Type B pancreatic cell (in vitro differentiated cells): Measurements from ENCODE around the gene DOK1. TPM values are rescaled to one million over a fixed set of nuclear protein-coding genes. Genes with fewer than 3 reads are reported as not detected.

Experiments used
- DNase-seq: peaks from one replicate; pipeline ENCODE4 v3.0.0; 2021; ENCODE audit warnings: mixed read lengths; ENCODE audit not compliant: unreplicated experiment; ENCODE audit errors: extremely low spot score
- H3K27ac Mint-ChIP-seq: 2 replicates; pipeline ENCODE4 v1.8.0; 2021; ENCODE audit warnings: mild to moderate bottlenecking, mixed read lengths
- H3K27me3 Mint-ChIP-seq: 2 replicates; pipeline ENCODE4 v1.8.0; 2021; ENCODE audit warnings: mixed read lengths
- H3K36me3 Mint-ChIP-seq: 2 replicates; pipeline ENCODE4 v1.8.0; 2021; ENCODE audit warnings: mixed read lengths
- H3K4me1 Mint-ChIP-seq: one replicate; pipeline ENCODE4 v1.8.0; 2021; ENCODE audit warnings: mixed read lengths; ENCODE audit not compliant: unreplicated experiment
- H3K4me3 Mint-ChIP-seq: 2 replicates; pipeline ENCODE4 v1.8.0; 2021; ENCODE audit warnings: mild to moderate bottlenecking, mixed read lengths
- H3K9me3 Mint-ChIP-seq: 2 replicates; pipeline ENCODE4 v1.8.0; 2021; ENCODE audit warnings: mixed read lengths
- total RNA-seq: library from RNA; stranded (reverse); gene quantifications from 2 replicates; pipeline ENCODE4 v1.2.1, GENCODE V29; 2021; ENCODE audit warnings: low replicate concordance
- TF ChIP-seq, protein P1 (sequence below): fragments of 200-600 bp; sonication (generic); conservative IDR thresholded peaks from 2 replicates; pipeline ENCODE4 v1.5.0; 2021; ENCODE audit warnings: antibody characterized with exemption, mild to moderate bottlenecking

Gene DOK1
- total RNA-seq, 1 donor from 2014 or later: 9.9 TPM

DNA sequence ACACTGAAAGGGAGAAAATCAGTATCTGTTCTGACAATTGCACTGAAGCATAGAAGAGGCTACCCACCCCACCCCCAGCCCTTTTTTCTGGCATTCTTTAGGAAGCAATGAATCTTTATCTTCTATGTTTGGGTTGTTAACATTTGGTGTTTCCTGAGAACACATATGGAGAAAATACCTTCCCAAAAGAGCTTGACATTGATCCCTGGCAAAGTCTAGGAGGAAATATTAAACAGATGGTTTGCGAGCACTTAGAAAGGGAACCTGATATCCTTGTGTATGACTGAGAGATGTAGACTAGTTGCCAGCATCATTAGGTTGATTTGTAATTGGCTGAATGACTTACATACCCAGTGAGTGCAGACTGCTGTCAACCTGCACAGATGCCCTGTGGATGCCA lies 42.9 kb downstream of the DOK1 start:
- H3K4me1 Mint-ChIP-seq: peaks cover 9% of the 10 kb centered on the region
- H3K9me3 Mint-ChIP-seq: no peaks in the 10 kb centered on the region
- no peak overlapping the region for H3K4me3 Mint-ChIP-seq
- no peaks in the 10 kb centered on the region for H3K36me3 Mint-ChIP-seq
- DNase-seq: no peak
- TF ChIP-seq, protein P1, sequence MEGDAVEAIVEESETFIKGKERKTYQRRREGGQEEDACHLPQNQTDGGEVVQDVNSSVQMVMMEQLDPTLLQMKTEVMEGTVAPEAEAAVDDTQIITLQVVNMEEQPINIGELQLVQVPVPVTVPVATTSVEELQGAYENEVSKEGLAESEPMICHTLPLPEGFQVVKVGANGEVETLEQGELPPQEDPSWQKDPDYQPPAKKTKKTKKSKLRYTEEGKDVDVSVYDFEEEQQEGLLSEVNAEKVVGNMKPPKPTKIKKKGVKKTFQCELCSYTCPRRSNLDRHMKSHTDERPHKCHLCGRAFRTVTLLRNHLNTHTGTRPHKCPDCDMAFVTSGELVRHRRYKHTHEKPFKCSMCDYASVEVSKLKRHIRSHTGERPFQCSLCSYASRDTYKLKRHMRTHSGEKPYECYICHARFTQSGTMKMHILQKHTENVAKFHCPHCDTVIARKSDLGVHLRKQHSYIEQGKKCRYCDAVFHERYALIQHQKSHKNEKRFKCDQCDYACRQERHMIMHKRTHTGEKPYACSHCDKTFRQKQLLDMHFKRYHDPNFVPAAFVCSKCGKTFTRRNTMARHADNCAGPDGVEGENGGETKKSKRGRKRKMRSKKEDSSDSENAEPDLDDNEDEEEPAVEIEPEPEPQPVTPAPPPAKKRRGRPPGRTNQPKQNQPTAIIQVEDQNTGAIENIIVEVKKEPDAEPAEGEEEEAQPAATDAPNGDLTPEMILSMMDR: no peak
- H3K27me3 Mint-ChIP-seq: peaks cover 35% of the 10 kb centered on the region
- no peak overlapping the region for H3K27ac Mint-ChIP-seq

DNA sequence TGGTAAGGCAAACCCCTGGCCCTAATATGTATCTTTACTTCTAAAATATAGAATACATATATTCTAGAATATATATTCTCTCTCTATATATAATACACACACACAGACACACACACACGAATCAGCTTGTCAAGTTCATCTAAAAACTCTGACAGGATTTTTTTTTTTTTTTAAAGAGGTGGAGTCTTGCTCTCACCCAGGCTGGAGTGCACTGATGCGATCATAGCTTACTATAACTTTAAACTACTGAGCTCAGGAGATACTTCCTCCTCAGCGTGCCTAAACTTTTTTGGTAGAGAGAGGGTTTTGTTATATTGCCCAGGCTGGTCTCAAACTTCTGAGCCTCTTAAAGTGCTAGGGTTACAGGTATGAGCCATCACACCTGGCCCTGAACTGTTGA lies 45.2 kb downstream of the DOK1 start:
- peaks cover 9% of the 10 kb centered on the region for H3K4me1 Mint-ChIP-seq
- peaks cover 41% of the 10 kb centered on the region for H3K27me3 Mint-ChIP-seq
- no peaks in the 10 kb centered on the region for H3K9me3 Mint-ChIP-seq
- H3K27ac Mint-ChIP-seq: no peak overlapping the region
- H3K4me3 Mint-ChIP-seq: no peak overlapping the region
- no peak for DNase-seq
- TF ChIP-seq, protein P1: no peak
- no peaks in the 10 kb centered on the region for H3K36me3 Mint-ChIP-seq

DNA sequence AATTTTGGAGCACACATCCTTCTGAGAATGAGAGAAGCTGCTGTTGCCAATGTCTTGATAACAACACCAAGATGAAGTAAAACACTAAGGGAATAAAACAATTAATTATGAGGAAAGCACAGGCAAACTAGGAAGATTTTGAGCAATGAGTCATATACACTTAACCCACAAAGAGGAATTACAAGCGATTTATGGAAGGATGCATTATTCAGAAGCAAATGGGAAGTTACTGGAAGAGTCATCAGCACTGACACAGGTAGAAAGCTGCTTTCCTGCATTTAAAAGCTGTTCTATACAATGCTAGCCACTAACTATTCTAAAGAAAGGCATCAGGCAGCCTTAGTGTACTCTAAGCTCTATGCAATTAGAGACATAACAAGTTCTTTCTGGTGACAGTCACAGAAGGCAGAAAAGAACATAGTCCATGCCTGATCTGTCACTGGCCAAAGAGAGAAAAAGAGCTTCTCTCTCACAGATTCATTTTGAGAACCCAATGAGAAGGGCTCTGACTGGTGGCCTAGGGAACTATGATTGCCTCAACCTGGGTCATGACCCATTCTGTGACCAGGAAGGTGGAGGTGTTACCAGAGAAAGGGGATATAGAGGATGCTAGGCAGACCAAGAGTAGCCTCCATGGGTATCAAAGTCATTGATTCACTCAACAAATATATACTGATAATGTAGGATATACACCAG lies 48.2 kb downstream of the DOK1 start:
- TF ChIP-seq, protein P1: no peak
- no peak overlapping the region for H3K4me3 Mint-ChIP-seq
- H3K36me3 Mint-ChIP-seq: no peaks in the 10 kb centered on the region
- H3K4me1 Mint-ChIP-seq: no peaks in the 10 kb centered on the region
- no peak overlapping the region for H3K27ac Mint-ChIP-seq
- H3K9me3 Mint-ChIP-seq: no peaks in the 10 kb centered on the region
- no peak for DNase-seq
- H3K27me3 Mint-ChIP-seq: peaks cover 38% of the 10 kb centered on the region

DNA sequence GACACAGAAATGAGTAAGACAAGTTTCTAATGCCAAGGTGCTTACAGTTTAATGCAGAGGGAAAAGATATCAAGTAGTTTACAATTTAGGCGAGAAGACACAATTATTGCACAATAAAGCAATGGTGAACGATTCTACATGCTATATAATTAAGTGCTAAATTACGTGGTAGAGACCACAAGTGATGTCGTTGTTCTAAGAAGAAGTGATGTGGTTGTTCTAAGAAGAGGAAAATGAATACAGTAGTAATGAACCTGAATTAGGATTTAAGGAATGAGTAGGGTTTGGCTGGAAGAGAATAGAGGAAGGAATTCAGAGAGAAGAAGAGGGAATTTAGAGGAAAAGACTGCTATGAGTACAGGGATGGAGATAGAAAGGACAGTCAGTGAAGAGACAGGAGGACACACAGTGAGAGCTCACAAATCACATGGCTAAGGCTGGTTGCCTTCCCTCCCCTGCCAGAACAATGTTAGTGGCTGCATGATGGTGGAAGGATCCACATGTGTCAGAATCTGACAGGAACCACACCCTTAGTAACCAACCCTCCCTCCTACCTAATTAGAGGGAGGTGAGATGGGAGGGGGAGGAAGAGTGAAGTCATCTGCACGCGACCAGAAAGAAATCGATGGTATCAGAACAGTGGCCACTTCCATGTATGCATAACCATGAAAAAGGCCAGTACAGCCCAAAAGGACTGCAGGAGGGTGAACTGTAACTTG lies 48.9 kb downstream of the DOK1 start:
- H3K9me3 Mint-ChIP-seq: no peaks in the 10 kb centered on the region
- H3K27me3 Mint-ChIP-seq: peaks cover 42% of the 10 kb centered on the region
- TF ChIP-seq, protein P1: no peak
- no peak overlapping the region for H3K27ac Mint-ChIP-seq
- no peaks in the 10 kb centered on the region for H3K4me1 Mint-ChIP-seq
- H3K36me3 Mint-ChIP-seq: no peaks in the 10 kb centered on the region
- H3K4me3 Mint-ChIP-seq: no peak overlapping the region
- DNase-seq: no peak

DNA sequence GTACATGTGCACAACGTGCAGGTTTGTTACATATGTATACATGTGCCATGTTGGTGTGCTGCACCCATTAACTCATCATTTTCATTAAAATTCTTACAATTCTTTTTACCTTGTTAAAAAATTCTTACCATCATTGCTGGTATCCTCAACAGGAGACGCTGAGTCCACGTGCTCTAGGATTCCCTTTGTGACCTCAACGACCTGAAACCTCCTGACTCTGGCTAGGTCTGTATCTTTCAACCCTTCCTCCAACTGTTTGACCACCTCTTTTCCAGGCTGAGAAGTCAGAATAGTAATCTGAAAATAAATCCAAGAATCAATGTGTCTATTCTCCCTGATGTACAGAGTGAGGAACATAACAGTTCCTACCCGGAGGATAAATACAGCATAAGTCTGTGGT lies 52.4 kb downstream of the DOK1 start:
- no peaks in the 10 kb centered on the region for H3K4me1 Mint-ChIP-seq
- no peak for DNase-seq
- H3K36me3 Mint-ChIP-seq: no peaks in the 10 kb centered on the region
- H3K9me3 Mint-ChIP-seq: no peaks in the 10 kb centered on the region
- TF ChIP-seq, protein P1: no peak
- H3K27me3 Mint-ChIP-seq: peaks cover 44% of the 10 kb centered on the region
- no peak overlapping the region for H3K4me3 Mint-ChIP-seq
- no peak overlapping the region for H3K27ac Mint-ChIP-seq

Other genes with a start within 250 kb of the DOK1 start
- 1.5 and 6.4 TPM in 2 replicates for gene SLC4A5, start 211.3 kb upstream of the DOK1 start, total RNA-seq
- 120 and 165 TPM in 2 replicates for gene DCTN1, start 174.4 kb upstream of the DOK1 start, total RNA-seq
- 2.9 and 10.4 TPM in 2 replicates for gene C2orf81, start 133.1 kb upstream of the DOK1 start, total RNA-seq
- gene WDR54, start 133.0 kb upstream of the DOK1 start, total RNA-seq: 10.0 and 41.7 TPM in 2 replicates
- 72.1 and 88.3 TPM in 2 replicates for gene RTKN, start 112.8 kb upstream of the DOK1 start, total RNA-seq
- 30.2 and 40.5 TPM in 2 replicates for gene INO80B, start 99.6 kb upstream of the DOK1 start, total RNA-seq
- gene WBP1, start 96.3 kb upstream of the DOK1 start, total RNA-seq: 76.7 and 121 TPM in 2 replicates
- 60.9 and 73.1 TPM in 2 replicates for gene MOGS, start 89.3 kb upstream of the DOK1 start, total RNA-seq
- gene MRPL53, start 82.0 kb upstream of the DOK1 start, total RNA-seq: 74.2 and 76.1 TPM in 2 replicates
- 18.0 and 30.1 TPM in 2 replicates for gene CCDC142, start 71.7 kb upstream of the DOK1 start, total RNA-seq
- 21.1 and 27.5 TPM in 2 replicates for gene TTC31, start 71.6 kb upstream of the DOK1 start, total RNA-seq
- 1.5 and 2.8 TPM in 2 replicates for gene LBX2, start 55.1 kb upstream of the DOK1 start, total RNA-seq
- 30.1 and 32.8 TPM in 2 replicates for gene PCGF1, start 47.0 kb upstream of the DOK1 start, total RNA-seq
- 0.67 and 2.9 TPM in 2 replicates for gene TLX2, start 40.3 kb upstream of the DOK1 start, total RNA-seq
- gene DQX1, start 28.5 kb upstream of the DOK1 start, total RNA-seq: 1.4 and 3.2 TPM in 2 replicates
- gene AUP1, start 25.0 kb upstream of the DOK1 start, total RNA-seq: 111 and 122 TPM in 2 replicates
- 30.7 and 42.7 TPM in 2 replicates for gene HTRA2, start 24.8 kb upstream of the DOK1 start, total RNA-seq
- gene LOXL3, start 778 bp upstream of the DOK1 start, total RNA-seq: 3.4 and 23.8 TPM in 2 replicates
- gene M1AP, start 93.6 kb downstream of the DOK1 start, total RNA-seq: 0.24 and 0.71 TPM in 2 replicates
- 7.1 and 17.0 TPM in 2 replicates for gene SEMA4F, start 99.5 kb downstream of the DOK1 start, total RNA-seq